22Rv1 (cell line): ENCODE results near the gene NADSYN1.

Experiments used
- H3K27ac ChIP-seq: fragments of 450-650 bp; 2 replicates; pipeline ENCODE4 v1.5.1; 2017
- CTCF ChIP-seq: fragments of 450-650 bp; IDR thresholded peaks from 2 replicates; pipeline ENCODE4 v1.5.1; 2017; ENCODE audit warnings: mild to moderate bottlenecking
- ZFX ChIP-seq: fragments of 450-650 bp; IDR thresholded peaks from 2 replicates; pipeline ENCODE4 v1.6.1; 2017; ENCODE audit warnings: antibody characterized with exemption, borderline replicate concordance

Gene NADSYN1

GRCh38 chr11:71458146-71459070 is 5.4 kb downstream of the NADSYN1 start:
- TF ChIP-seq ZFX (no peak), CTCF (no peak)
- H3K27ac ChIP-seq, result no peak overlapping the region

GRCh38 chr11:71459076-71459766 is 6.2 kb downstream of the NADSYN1 start:
- TF ChIP-seq CTCF (no peak), ZFX (no peak)
- no peak overlapping the region for H3K27ac ChIP-seq

GRCh38 chr11:71459767-71460320 is 6.8 kb downstream of the NADSYN1 start:
- TF ChIP-seq CTCF (no peak), ZFX (no peak)
- H3K27ac ChIP-seq, result no peak overlapping the region

- no peak for TF ChIP-seq CTCF
- no peak for TF ChIP-seq ZFX
- H3K27ac ChIP-seq, result no peak overlapping the region
Measured at GRCh38 chr11:71461696-71462095, 8.7 kb downstream of the NADSYN1 start.

- H3K27ac ChIP-seq, result no peak overlapping the region
- TF ChIP-seq CTCF (no peak), ZFX (no peak)
Measured at GRCh38 chr11:71462726-71463125, 9.7 kb downstream of the NADSYN1 start.

- TF ChIP-seq CTCF (no peak), ZFX (no peak)
- no peak overlapping the region for H3K27ac ChIP-seq
Measured at GRCh38 chr11:71463331-71464211, 10.6 kb downstream of the NADSYN1 start.
